GM12878 (cell line): ENCODE data around the gene EXOC4. TPM values are rescaled to one million over a fixed set of nuclear protein-coding genes. Genes with fewer than 3 reads are reported as not detected.

Experiments
- ATAC-seq: fragments of 200-7000 bp; cut with Tn5 transposase; 3 replicates; pipeline ENCODE4 v1.9.1; 2020; ENCODE audit warnings: mild to moderate bottlenecking, moderate library complexity
- BruUV-seq: library from RNA; stranded (reverse); fragments of 400-500 nt; replicated peaks from 2 replicates; lab custom pipeline; 2021; lab: Mats Ljungman, UMichigan
- CTCF ChIA-PET: fragments of 300-600 bp; sonication (Branson Sonifier 250); formaldehyde crosslinking; extraction: SDS; loops from one replicate; lab custom pipeline; 2021; ENCODE audit warnings: inconsistent platforms; lab: Yijun Ruan, JAX
- POLR2A ChIA-PET: fragments of 350-600 bp; formaldehyde crosslinking; extraction: SDS; loops from one replicate; lab custom pipeline; 2021; ENCODE audit warnings: inconsistent platforms; lab: Charles Lee
- RAD21 ChIA-PET: fragments of 300-600 bp; sonication (Branson Sonifier 250); formaldehyde crosslinking; loops from one replicate; lab custom pipeline; 2023; ENCODE audit warnings: antibody characterized with exemption; ENCODE audit not compliant: unreplicated experiment; lab: Charles Lee
- SMC1A ChIA-PET: fragments of 300-600 bp; sonication (Branson Sonifier 250); formaldehyde crosslinking; loops from one replicate; lab custom pipeline; 2023; ENCODE audit not compliant: unreplicated experiment, uncharacterized antibody; lab: Charles Lee
- DNase-seq: peaks from one replicate; pipeline ENCODE4 v3.0.0-alpha.2; 2011; ENCODE audit warnings: low read depth, low spot score
- FAIRE-seq: peaks from 3 replicates; lab custom pipeline; 2011; peaks lifted over from hg19 to GRCh38; lab: Jason Lieb, UNC
- H2AFZ ChIP-seq: 2 replicates; pipeline ENCODE4 v1.6.0; 2011; ENCODE audit warnings: low read depth, low read length, control low read depth; ENCODE audit not compliant: control insufficient read depth
- H3K27ac ChIP-seq: 2 replicates; pipeline ENCODE4 v1.5.1; 2011; ENCODE audit warnings: control low read depth; ENCODE audit not compliant: control insufficient read depth, insufficient read depth
- H3K27me3 ChIP-seq, 2 experiments: replicated peaks in 1 of 2; 2 replicates each; pipeline versions ENCODE4 v1.6.0 to v1.6.1; 2011; ENCODE audit warnings: low read length in 1 of 2; ENCODE audit not compliant: control insufficient read depth in 2 of 2, insufficient read depth in 2 of 2
- H3K36me3 ChIP-seq, 2 experiments: 2 replicates each; pipeline ENCODE4 v1.5.1; 2011; ENCODE audit warnings: low read length in 1 of 2; ENCODE audit not compliant: control insufficient read depth in 2 of 2, insufficient read depth in 2 of 2
- H3K4me1 ChIP-seq: 2 replicates; pipeline ENCODE4 v1.6.1; 2011; ENCODE audit warnings: mild to moderate bottlenecking, low read length, moderate library complexity, mixed read lengths; ENCODE audit not compliant: control insufficient read depth, insufficient read depth
- H3K4me2 ChIP-seq: 2 replicates; pipeline ENCODE4 v1.6.0; 2011; ENCODE audit warnings: control low read depth; ENCODE audit not compliant: control insufficient read depth, insufficient read depth
- H3K4me3 ChIP-seq: fragments of 200-600 bp; sonication (generic); 2 replicates; pipeline ENCODE4 v1.5.1; 2016
- H3K79me2 ChIP-seq: 2 replicates; pipeline ENCODE4 v1.6.0; 2011; ENCODE audit warnings: low read length; ENCODE audit not compliant: control insufficient read depth, insufficient read depth
- H3K9ac ChIP-seq: 2 replicates; pipeline ENCODE4 v1.8.0; 2011; ENCODE audit warnings: low read length, control low read depth, mixed read lengths; ENCODE audit not compliant: control insufficient read depth, insufficient read depth
- H3K9me3 ChIP-seq: replicated peaks from 3 replicates; pipeline ENCODE4 v1.5.1; 2011; ENCODE audit warnings: mild to moderate bottlenecking, low read length; ENCODE audit not compliant: control insufficient read depth, insufficient read depth
- H4K20me1 ChIP-seq: 2 replicates; pipeline ENCODE4 v1.6.0; 2011; ENCODE audit not compliant: control insufficient read depth, insufficient read depth
- CEBPB ChIP-seq, 2 experiments: fragments of 150-350 bp in 1 of 2; IDR thresholded peaks; 2 replicates each; pipeline ENCODE4 v1.6.1; 2012 to 2014; ENCODE audit warnings: low read depth in 2 of 2, low read length in 2 of 2, borderline replicate concordance in 1 of 2, inconsistent platforms in 1 of 2
- EGR1 ChIP-seq, 2 experiments: IDR thresholded peaks; 1 replicate in 1 of 2; 2 replicates in 1 of 2; pipeline ENCODE4 v1.6.1; 2011 to 2012; ENCODE audit warnings: low read depth in 2 of 2, low read length in 2 of 2, borderline replicate concordance in 1 of 2, mild to moderate bottlenecking in 1 of 2, moderate library complexity in 1 of 2
- NFYA ChIP-seq: IDR thresholded peaks from 2 replicates; pipeline ENCODE4 v1.6.1; 2011; ENCODE audit warnings: low read depth, mild to moderate bottlenecking, low read length, improper control_type of control experiment, borderline replicate concordance
- SIX5 ChIP-seq: IDR thresholded peaks from 2 replicates; pipeline ENCODE4 v1.6.1; 2011; ENCODE audit warnings: mild to moderate bottlenecking, low read depth, low read length, moderate library complexity; ENCODE audit not compliant: severe bottlenecking
- WGBS: methylation state at CpG from one replicate; pipeline ENCODE4 v1.1.6; 2016; ENCODE audit warnings: low lambda C conversion rate; ENCODE audit not compliant: insufficient replicate concordance, insufficient coverage; ENCODE audit errors: missing lambda C conversion rate; 5-methylcytosine and 5-hydroxymethylcytosine counted together
- in situ Hi-C: fragments of 300-500 bp; cut with MboI; formaldehyde crosslinking; loops from 9 replicates; pipeline ENCODE4 v1.14.3; 2018; ENCODE audit warnings: mixed read lengths
- intact Hi-C: fragments of 100-400 bp; cut with micrococcal nuclease; formaldehyde crosslinking; loops from one replicate; pipeline ENCODE4 v1.14.2; 2022; ENCODE audit not compliant: unreplicated experiment
- polyA plus RNA-seq, 11 experiments: library from polyadenylated mRNA; depleted of rRNA in 4 of 11; unstranded in 6 of 11; stranded (reverse) in 5 of 11; fragments of >200 nt; fragmentation: Nextera tagmentation in 4 of 11; fragmentation: Illumina TruSeq in 1 of 11; extraction: Ambion mirVana in 4 of 11; extraction: Trizol in 1 of 11; gene quantifications; 1 replicate in 1 of 11; 2 replicates in 10 of 11; pipeline versions ENCODE4 v1.2.1 to v1.2.3, GENCODE V29; 2011 to 2016; ENCODE audit warnings: inconsistent platforms in 2 of 11, missing spikeins in 2 of 11, low read depth in 1 of 11
- total RNA-seq, 4 experiments: library from RNA; depleted of rRNA in 3 of 4; stranded (reverse); fragments of >200 nt in 3 of 4; fragmentation: Illumina TruSeq in 1 of 4; extraction: Trizol in 1 of 4; gene quantifications; 2 replicates each; pipeline versions ENCODE4 v1.2.1 to v1.2.3, GENCODE V29; 2013 to 2021
- TF ChIP-seq, protein P1 (sequence below): fragments of 450-650 bp; formaldehyde crosslinking; IDR thresholded peaks from 2 replicates; pipeline ENCODE4 v1.5.0; 2022; ENCODE audit warnings: mild to moderate bottlenecking, missing genetic modification characterization

Gene EXOC4
- total and polyA plus RNA-seq, 10 of the 15 experiments (the other 5 are each of a cell fraction or from before 2014, with no cell fraction given), result 13.2 to 44.5 (median 29.6) TPM

DNA sequence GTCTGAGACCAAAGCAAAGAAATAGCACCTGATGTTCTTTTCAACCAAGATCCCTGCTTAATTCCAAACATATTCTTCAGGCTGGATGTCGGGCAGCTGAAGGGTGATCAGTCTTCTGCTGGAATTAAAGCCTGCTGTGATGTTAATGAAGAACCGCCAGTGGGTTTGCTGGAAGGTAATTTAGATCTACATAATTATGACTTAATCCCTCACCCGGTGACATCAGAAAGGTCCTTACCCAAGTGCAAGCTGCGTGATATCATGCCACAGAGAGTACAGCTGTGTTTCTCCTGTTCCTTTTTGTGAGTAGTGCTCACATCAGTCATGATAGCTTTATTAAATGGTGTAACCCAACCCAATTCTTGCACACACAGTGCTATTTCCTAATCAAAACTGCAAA is 845.2 kb downstream of the EXOC4 start:
- Histone ChIP-seq H3K27ac (no peak overlapping the region), H3K9ac (no peak overlapping the region), H3K9me3 (no peaks in the 10 kb centered on the region), H3K27me3 (no peaks in the 10 kb centered on the region), H2AFZ (no peak overlapping the region), H3K4me1 (no peaks in the 10 kb centered on the region), H3K36me3 (no peaks in the 10 kb centered on the region), H3K4me3 (no peak overlapping the region), H4K20me1 (no peaks in the 10 kb centered on the region), H3K79me2 (no peaks in the 10 kb centered on the region), H3K4me2 (no peak overlapping the region)
- TF ChIP-seq, protein P1, sequence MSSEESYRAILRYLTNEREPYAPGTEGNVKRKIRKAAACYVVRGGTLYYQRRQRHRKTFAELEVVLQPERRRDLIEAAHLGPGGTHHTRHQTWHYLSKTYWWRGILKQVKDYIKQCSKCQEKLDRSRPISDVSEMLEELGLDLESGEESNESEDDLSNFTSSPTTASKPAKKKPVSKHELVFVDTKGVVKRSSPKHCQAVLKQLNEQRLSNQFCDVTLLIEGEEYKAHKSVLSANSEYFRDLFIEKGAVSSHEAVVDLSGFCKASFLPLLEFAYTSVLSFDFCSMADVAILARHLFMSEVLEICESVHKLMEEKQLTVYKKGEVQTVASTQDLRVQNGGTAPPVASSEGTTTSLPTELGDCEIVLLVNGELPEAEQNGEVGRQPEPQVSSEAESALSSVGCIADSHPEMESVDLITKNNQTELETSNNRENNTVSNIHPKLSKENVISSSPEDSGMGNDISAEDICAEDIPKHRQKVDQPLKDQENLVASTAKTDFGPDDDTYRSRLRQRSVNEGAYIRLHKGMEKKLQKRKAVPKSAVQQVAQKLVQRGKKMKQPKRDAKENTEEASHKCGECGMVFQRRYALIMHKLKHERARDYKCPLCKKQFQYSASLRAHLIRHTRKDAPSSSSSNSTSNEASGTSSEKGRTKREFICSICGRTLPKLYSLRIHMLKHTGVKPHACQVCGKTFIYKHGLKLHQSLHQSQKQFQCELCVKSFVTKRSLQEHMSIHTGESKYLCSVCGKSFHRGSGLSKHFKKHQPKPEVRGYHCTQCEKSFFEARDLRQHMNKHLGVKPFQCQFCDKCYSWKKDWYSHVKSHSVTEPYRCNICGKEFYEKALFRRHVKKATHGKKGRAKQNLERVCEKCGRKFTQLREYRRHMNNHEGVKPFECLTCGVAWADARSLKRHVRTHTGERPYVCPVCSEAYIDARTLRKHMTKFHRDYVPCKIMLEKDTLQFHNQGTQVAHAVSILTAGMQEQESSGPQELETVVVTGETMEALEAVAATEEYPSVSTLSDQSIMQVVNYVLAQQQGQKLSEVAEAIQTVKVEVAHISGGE (CRISPR knock-in tag), result no peak
- TF ChIP-seq NFYA (no peak), SIX5 (no peak), CEBPB (IDR thresholded peaks at IDR 0.05; ENCODE audit: borderline replicate concordance in 1 of 2, low read depth in 2 of 2, low read length in 2 of 2) (no peak), EGR1 (IDR thresholded peaks at IDR 0.05; ENCODE audit: borderline replicate concordance in 1 of 2, low read depth in 2 of 2, low read length in 2 of 2) (no peak)
- DNase-seq, result no peak
- ChIA-PET RAD21 (no interaction called here), POLR2A (no interaction called here), SMC1A (interaction anchor here (1.1 kb wide), 1 partner anchor 10 kb away, joined by 3 read pairs; no protein-coding TSS in a partner anchor), CTCF (no interaction called here)
- WGBS, result 53% methylated on average over 4 of the region's 4 CpGs
- no TSS peak for BruUV-seq
- no peak for ATAC-seq
- in situ Hi-C loops (no loop called here), intact Hi-C loops (no loop called here)
- no peak for FAIRE-seq
